Occipital lobe (tissue), 2 donors: ENCODE measurements around the gene PODXL. TPM values are rescaled to one million over a fixed set of nuclear protein-coding genes. Genes with fewer than 3 reads are reported as not detected.

Experiments used
- DNase-seq: peaks from one replicate; lab custom pipeline; 2025; lab: John Stamatoyannopoulos, UW
- total RNA-seq: library from RNA; depleted of rRNA; stranded (reverse); fragments of >200 nt; gene quantifications from one replicate; pipeline ENCODE4 v1.2.3, GENCODE V29; 2014

The PODXL gene
- total RNA-seq, 1 donor from 2014 or later: 11.1 TPM

DNA sequence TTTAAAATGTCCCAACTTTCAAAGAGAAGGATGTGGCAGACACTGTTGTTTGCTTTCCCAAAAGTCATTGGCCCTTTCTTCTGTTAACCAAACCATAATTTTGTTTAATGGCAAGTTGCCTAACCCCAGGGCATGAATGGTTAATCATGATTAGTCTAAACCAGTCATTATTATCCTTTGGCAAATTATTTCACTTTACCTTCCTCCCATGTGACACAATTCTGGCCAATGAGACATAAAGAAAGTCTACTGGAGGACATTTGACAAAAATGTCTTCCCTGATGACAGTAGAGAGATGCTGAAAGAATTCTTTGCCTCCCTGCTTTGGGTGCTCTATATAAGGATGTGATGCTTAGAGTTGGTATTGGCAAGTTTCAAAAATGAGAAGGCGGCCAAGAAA is 101.9 kb downstream of the PODXL start:
- no peak for DNase-seq

Other genes starting within 250 kb of the PODXL start
- 64.7 TPM for gene MKLN1, start 228.8 kb downstream of the PODXL start, total RNA-seq